Upper lobe of left lung (tissue), 4 donors: ENCODE measurements around the gene FBL.

Source experiments
- EP300 ChIP-seq, 4 donors: sonication (generic); formaldehyde crosslinking; IDR thresholded peaks; one replicate each; pipeline ENCODE4 v1.5.1; 2017; ENCODE audit warnings: antibody characterized with exemption in 4 of 4, control low read depth in 2 of 4
- POLR2A ChIP-seq, 4 donors: fragments of 450-650 bp; IDR thresholded peaks; one replicate each; pipeline ENCODE4 v1.5.1; 2016 to 2017; ENCODE audit warnings: antibody characterized with exemption in 4 of 4, mild to moderate bottlenecking in 2 of 4
- POLR2AphosphoS5 ChIP-seq, 2 donors: sonication (generic); formaldehyde crosslinking; IDR thresholded peaks; one replicate each; pipeline ENCODE4 v1.5.1; 2017; ENCODE audit warnings: antibody characterized with exemption in 2 of 2
- TF ChIP-seq, protein P1 (sequence below), 6 experiments: fragments of 450-650 bp in 4 of 6; fragments of 200-600 bp in 2 of 6; sonication (generic) in 2 of 6; IDR thresholded peaks; one replicate each; pipeline ENCODE4 v1.5.1; 2016 to 2019; ENCODE audit warnings: antibody characterized with exemption in 6 of 6

DNA sequence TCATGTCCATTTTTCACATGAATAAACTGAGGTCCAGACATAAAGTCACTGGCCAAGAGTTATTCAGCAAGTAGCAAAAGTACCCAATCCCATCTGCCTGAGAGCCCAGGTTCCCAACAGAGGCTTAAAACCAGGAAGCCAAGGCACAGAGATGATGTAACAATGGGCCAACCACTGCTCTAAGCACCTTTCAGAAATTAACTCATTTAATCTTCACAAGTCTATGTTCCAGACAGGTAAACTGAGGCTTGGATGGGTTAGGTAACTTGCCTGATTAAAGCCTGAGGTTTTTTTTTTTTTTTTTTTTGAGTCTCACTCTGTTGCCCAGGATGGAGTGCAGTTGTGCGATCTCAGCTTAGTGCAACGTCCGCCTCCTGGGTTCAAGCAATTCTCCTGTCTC is 8.2 kb downstream of the FBL start:
- TF ChIP-seq, protein P1, sequence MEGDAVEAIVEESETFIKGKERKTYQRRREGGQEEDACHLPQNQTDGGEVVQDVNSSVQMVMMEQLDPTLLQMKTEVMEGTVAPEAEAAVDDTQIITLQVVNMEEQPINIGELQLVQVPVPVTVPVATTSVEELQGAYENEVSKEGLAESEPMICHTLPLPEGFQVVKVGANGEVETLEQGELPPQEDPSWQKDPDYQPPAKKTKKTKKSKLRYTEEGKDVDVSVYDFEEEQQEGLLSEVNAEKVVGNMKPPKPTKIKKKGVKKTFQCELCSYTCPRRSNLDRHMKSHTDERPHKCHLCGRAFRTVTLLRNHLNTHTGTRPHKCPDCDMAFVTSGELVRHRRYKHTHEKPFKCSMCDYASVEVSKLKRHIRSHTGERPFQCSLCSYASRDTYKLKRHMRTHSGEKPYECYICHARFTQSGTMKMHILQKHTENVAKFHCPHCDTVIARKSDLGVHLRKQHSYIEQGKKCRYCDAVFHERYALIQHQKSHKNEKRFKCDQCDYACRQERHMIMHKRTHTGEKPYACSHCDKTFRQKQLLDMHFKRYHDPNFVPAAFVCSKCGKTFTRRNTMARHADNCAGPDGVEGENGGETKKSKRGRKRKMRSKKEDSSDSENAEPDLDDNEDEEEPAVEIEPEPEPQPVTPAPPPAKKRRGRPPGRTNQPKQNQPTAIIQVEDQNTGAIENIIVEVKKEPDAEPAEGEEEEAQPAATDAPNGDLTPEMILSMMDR (IDR thresholded peaks at IDR 0.05), result no peak
- no peak for TF ChIP-seq POLR2AphosphoS5 (IDR thresholded peaks at IDR 0.05)
- no peak for TF ChIP-seq EP300 (IDR thresholded peaks at IDR 0.05)
- no peak for TF ChIP-seq POLR2A (IDR thresholded peaks at IDR 0.05)
